Upper lobe of right lung (tissue), 1 donor: ENCODE results near the gene PRKG2. TPM values are rescaled to one million over a fixed set of nuclear protein-coding genes. Genes with fewer than 3 reads are reported as not detected.

Experiments
- ATAC-seq: fragments of 200-7000 bp; cut with Tn5 transposase; one replicate; pipeline ENCODE4 v1.9.1; 2020; ENCODE audit warnings: mild to moderate bottlenecking, moderate library complexity
- DNase-seq: peaks from one replicate; pipeline ENCODE4 v3.0.0-alpha.2; 2020
- H3K27ac ChIP-seq: fragments of 200-600 bp; one replicate; pipeline ENCODE4 v1.8.0; 2022
- H3K27me3 ChIP-seq: fragments of 200-600 bp; one replicate; pipeline ENCODE4 v1.8.0; 2022; ENCODE audit warnings: mild to moderate bottlenecking
- H3K36me3 ChIP-seq: fragments of 200-600 bp; one replicate; pipeline ENCODE4 v1.8.0; 2022
- H3K4me1 ChIP-seq: fragments of 200-600 bp; one replicate; pipeline ENCODE4 v1.8.0; 2022
- H3K4me3 ChIP-seq: fragments of 200-600 bp; one replicate; pipeline ENCODE4 v1.8.0; 2022; ENCODE audit warnings: mild to moderate bottlenecking
- H3K9me3 ChIP-seq: fragments of 200-600 bp; one replicate; pipeline ENCODE4 v1.8.0; 2022
- intact Hi-C: fragments of 100-400 bp; cut with DNase I; formaldehyde crosslinking; loops from one replicate; pipeline ENCODE4 v1.11.0; 2022
- total RNA-seq: library from RNA; stranded (reverse); fragmentation: NEBNext Ultra II Directional; extraction: Animal tissue kit (Norgen Biotek cat#: 25700); gene quantifications from one replicate; pipeline ENCODE4 v1.2.1, GENCODE V29; 2021
- TF ChIP-seq, protein P1 (sequence below): fragments of 200-600 bp; IDR thresholded peaks from one replicate; pipeline ENCODE4 v1.8.0; 2022; ENCODE audit warnings: antibody characterized with exemption
- donor health status: DM: no; HTN: yes; CAD: no; lungs with severe emphysema.

Gene PRKG2
- total RNA-seq, 1 donor from 2014 or later: 8.1 TPM

DNA sequence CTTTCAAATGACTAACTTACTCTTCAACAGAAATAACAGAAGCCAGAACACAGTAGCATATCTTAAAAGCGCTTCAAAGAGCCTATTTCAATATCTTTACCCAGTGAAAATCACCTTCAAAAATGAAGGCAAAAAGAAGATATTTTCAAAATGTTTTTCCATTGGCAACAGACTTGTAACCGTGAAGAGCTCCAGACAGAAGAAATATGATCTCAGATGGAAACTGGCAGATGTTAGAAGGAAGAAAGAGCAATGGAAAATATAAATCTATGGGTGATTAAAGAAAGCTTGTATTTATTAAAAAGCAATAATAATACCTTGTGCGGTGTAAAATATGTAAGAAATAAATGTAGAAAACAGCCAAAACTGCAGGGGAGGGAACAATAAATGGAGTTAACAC, 35.7 kb downstream of the PRKG2 start:
- H3K4me3 ChIP-seq: no peak overlapping the region
- H3K27me3 ChIP-seq: no peaks in the 10 kb centered on the region
- no peak overlapping the region for H3K27ac ChIP-seq
- no peaks in the 10 kb centered on the region for H3K9me3 ChIP-seq
- no peaks in the 10 kb centered on the region for H3K36me3 ChIP-seq
- DNase-seq (no peak), ATAC-seq (no peak)
- TF ChIP-seq, protein P1, sequence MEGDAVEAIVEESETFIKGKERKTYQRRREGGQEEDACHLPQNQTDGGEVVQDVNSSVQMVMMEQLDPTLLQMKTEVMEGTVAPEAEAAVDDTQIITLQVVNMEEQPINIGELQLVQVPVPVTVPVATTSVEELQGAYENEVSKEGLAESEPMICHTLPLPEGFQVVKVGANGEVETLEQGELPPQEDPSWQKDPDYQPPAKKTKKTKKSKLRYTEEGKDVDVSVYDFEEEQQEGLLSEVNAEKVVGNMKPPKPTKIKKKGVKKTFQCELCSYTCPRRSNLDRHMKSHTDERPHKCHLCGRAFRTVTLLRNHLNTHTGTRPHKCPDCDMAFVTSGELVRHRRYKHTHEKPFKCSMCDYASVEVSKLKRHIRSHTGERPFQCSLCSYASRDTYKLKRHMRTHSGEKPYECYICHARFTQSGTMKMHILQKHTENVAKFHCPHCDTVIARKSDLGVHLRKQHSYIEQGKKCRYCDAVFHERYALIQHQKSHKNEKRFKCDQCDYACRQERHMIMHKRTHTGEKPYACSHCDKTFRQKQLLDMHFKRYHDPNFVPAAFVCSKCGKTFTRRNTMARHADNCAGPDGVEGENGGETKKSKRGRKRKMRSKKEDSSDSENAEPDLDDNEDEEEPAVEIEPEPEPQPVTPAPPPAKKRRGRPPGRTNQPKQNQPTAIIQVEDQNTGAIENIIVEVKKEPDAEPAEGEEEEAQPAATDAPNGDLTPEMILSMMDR: no peak
- no peaks in the 10 kb centered on the region for H3K4me1 ChIP-seq
- intact Hi-C loops: no loop called here

DNA sequence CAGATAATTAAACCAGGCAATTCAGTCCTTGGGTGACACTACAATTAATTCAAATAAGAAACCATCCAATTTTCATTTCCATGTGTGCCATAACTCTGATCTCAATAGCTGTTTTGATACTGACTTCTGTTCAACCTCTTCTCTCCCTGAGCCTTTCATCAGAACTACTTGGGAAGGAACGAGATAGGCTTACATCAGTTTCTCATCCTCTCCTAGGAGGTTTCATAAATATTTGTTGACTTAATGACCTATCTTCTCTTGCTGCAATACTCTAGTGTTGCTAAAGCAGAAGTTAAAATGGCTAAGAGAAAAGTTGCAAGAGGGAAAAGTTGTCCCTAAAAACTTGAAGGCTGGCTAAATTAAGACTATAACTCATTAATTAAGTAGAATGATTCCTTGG, 41.8 kb downstream of the PRKG2 start:
- DNase-seq (no peak), ATAC-seq (no peak)
- no peaks in the 10 kb centered on the region for H3K4me1 ChIP-seq
- no peak overlapping the region for H3K4me3 ChIP-seq
- H3K36me3 ChIP-seq: no peaks in the 10 kb centered on the region
- no peaks in the 10 kb centered on the region for H3K9me3 ChIP-seq
- TF ChIP-seq, protein P1: no peak
- no peaks in the 10 kb centered on the region for H3K27me3 ChIP-seq
- intact Hi-C loops: no loop called here
- H3K27ac ChIP-seq: no peak overlapping the region

- Histone ChIP-seq H3K4me1 (no peaks in the 10 kb centered on the region), H3K4me3 (no peak overlapping the region), H3K36me3 (no peaks in the 10 kb centered on the region), H3K27me3 (no peaks in the 10 kb centered on the region), H3K9me3 (no peaks in the 10 kb centered on the region), H3K27ac (no peak overlapping the region)
- ATAC-seq: no peak
- intact Hi-C loops: no loop called here
- TF ChIP-seq, protein P1: no peak
- DNase-seq: no peak
Observed at GRCh38 chr4:81166458-81167160, 48.4 kb downstream of the PRKG2 start.

- no peak for DNase-seq
- Histone ChIP-seq H3K4me3 (no peak overlapping the region), H3K27ac (no peak overlapping the region), H3K9me3 (no peaks in the 10 kb centered on the region), H3K4me1 (no peaks in the 10 kb centered on the region), H3K36me3 (no peaks in the 10 kb centered on the region), H3K27me3 (no peaks in the 10 kb centered on the region)
- TF ChIP-seq, protein P1: no peak
- no peak for ATAC-seq
- intact Hi-C loops: no loop called here
Observed at GRCh38 chr4:81165861-81166430, 49.1 kb downstream of the PRKG2 start.

- Histone ChIP-seq H3K4me1 (no peaks in the 10 kb centered on the region), H3K36me3 (no peaks in the 10 kb centered on the region), H3K27ac (no peak overlapping the region), H3K9me3 (no peaks in the 10 kb centered on the region), H3K27me3 (no peaks in the 10 kb centered on the region), H3K4me3 (no peak overlapping the region)
- intact Hi-C loops: no loop called here
- DNase-seq (no peak), ATAC-seq (no peak)
- TF ChIP-seq, protein P1: no peak
Observed at GRCh38 chr4:81164623-81165416, 50.2 kb downstream of the PRKG2 start.
